PC-3 (cell line): Measurements from ENCODE around the gene ARHGEF11.

Source experiments
- CTCF ChIP-seq: fragments of 300-600 bp; sonication (generic); conservative IDR thresholded peaks from 2 replicates; pipeline ENCODE4 v1.5.1; 2017; ENCODE audit warnings: antibody characterized with exemption, low read depth, mild to moderate bottlenecking, low read length
- EZH2phosphoT487 ChIP-seq: fragments of 300-600 bp; sonication (generic); IDR thresholded peaks from 2 replicates; pipeline ENCODE4 v1.6.1; 2018; ENCODE audit warnings: mild to moderate bottlenecking, antibody characterized with exemption, low read length, borderline replicate concordance

- TF ChIP-seq CTCF: no peak
- TF ChIP-seq EZH2phosphoT487: no peak
Observed at GRCh38 chr1:156896490-156897033, 149.0 kb downstream of the ARHGEF11 start.
